HuH-7.5 (cell line): ENCODE data around the gene SBF1.

Source experiments
- DNase-seq: peaks from one replicate; pipeline ENCODE4 v3.0.0; 2011; ENCODE audit warnings: low spot score

SBF1 gene

GRCh38 chr22:50465066-50465930 lies 9.5 kb downstream of the SBF1 start:
- DNase-seq = no peak

- no peak for DNase-seq
These were observed 10.4 kb downstream of the SBF1 start for GRCh38 chr22:50464451-50464850.

GRCh38 chr22:50463188-50463900 lies 11.5 kb downstream of the SBF1 start:
- DNase-seq = no peak

GRCh38 chr22:50461979-50462540 lies 12.8 kb downstream of the SBF1 start:
- no peak for DNase-seq

GRCh38 chr22:50461536-50461935 lies 13.3 kb downstream of the SBF1 start:
- DNase-seq = no peak

GRCh38 chr22:50460938-50461337 lies 13.9 kb downstream of the SBF1 start:
- no peak for DNase-seq

GRCh38 chr22:50459496-50460140 lies 15.2 kb downstream of the SBF1 start:
- DNase-seq = no peak

- no peak for DNase-seq
These were observed 15.8 kb downstream of the SBF1 start for GRCh38 chr22:50459016-50459415.

- DNase-seq = no peak
These were observed 18.2 kb downstream of the SBF1 start for GRCh38 chr22:50456466-50457234.

GRCh38 chr22:50456026-50456425 lies 18.8 kb downstream of the SBF1 start:
- no peak for DNase-seq

- DNase-seq = no peak
These were observed 19.6 kb downstream of the SBF1 start for GRCh38 chr22:50455201-50455600.

GRCh38 chr22:50454556-50455075 lies 20.2 kb downstream of the SBF1 start:
- DNase-seq = no peak

GRCh38 chr22:50452649-50453048 lies 22.2 kb downstream of the SBF1 start:
- DNase-seq = no peak

GRCh38 chr22:50447576-50448551 lies 27.0 kb downstream of the SBF1 start:
- DNase-seq = no peak

GRCh38 chr22:50446708-50447575 lies 27.9 kb downstream of the SBF1 start:
- DNase-seq = no peak

GRCh38 chr22:50445880-50446707 lies 28.7 kb downstream of the SBF1 start:
- no peak for DNase-seq

GRCh38 chr22:50445071-50445879 lies 29.6 kb downstream of the SBF1 start:
- no peak for DNase-seq

GRCh38 chr22:50444663-50445062 lies 30.2 kb downstream of the SBF1 start:
- DNase-seq = no peak
